CD1c-positive myeloid dendritic cell (primary cell): Measurements from ENCODE around the gene ASIC5.

Source experiments
- DNase-seq: peaks from one replicate; pipeline ENCODE4 v3.0.0-alpha.2; 2016; ENCODE audit errors: extremely low spot score

Gene ASIC5

DNA sequence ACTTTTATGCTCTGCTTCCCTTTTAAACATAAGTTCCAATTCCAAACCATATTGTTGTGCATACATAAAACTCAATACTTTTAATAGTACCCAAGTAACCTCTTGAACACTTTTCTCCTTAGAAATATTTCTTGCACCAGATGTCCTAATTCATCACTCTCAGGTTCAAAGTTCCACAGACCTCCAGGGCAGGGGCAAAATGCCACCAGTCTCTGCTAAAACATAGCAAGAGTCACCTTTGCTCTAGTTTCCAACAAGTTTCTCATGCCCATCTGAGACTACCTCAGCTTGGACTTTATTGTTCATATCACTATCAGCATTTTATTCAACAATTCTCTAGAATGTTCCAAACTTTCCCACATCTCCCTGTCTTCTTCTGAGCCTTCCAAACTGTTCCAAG, 13.7 kb upstream of the ASIC5 start:
- DNase-seq = no peak

DNA sequence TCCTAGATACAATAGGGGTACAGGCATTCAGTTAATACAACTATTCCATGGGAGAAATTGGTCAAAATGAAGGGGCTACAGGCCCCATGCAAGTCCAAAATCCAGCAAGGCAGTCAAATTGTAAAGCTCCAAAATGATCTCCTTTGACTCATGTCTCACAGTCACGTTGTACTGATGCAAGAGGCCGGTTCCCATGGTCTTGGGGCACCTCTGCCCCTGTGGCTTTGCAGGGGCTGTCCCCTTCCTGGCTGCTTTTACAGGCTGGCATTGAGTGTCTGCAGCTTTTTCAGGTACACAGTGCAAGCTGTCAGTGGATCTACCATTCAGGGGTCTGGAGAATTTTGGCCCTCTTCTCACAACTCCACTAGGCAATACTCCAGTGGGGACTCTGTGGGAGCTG, 12.5 kb upstream of the ASIC5 start:
- DNase-seq = no peak

DNA sequence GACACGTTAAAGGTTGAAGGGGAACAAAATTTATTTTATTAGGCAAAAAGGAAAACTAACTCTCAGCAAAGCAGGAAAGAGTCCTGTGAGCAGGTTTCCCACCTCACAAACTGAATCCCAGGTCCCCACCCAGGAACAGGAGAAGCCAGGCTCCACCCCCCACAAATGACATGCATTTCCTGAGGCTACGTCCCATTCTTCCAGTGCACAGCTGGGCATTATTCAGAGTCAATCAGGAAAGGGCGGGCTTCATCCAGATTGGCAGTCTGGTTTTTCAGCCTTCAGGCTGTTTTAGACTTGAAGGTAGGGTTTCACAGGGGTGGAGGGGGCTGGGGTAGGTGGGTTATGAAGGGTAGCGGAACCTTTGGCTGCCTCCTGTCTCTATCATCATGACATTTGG, 11.9 kb upstream of the ASIC5 start:
- no peak for DNase-seq

DNA sequence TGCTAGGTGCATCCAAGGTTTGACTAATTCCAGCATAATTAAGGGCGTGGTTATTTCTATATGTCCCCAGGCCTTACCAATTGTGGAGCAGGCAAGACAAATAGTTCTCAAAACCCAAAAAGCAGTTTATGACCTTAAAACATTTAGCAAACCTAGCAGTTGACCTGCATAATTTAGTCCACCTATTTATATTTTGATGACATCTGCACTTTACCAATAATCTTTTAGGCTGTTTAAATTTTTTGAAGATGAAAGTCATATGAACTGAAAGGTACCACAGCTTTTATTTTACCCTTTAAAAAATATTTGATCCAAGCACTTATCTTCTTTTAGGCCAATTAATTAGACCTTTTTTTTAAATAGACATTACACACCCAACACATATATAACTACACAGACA, 9.8 kb upstream of the ASIC5 start:
- DNase-seq = no peak

DNA sequence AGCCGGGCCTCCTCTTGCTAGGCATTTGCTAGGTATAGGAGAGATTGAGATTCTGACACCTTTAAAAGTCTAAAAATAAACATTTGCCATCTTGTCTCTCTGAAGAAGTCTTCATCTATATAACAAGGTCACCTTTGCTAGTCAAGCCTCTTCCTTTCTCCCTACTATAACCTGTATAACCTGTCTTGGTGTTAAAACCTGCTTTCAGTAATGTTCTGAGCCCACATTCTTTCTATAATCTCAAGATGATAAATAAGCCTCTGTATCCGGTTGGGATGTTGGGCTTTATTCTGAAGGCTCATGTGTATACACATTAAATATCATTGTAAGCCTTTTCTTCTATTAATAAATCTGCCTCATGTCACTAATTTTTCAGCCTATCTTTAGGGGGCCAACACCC, 10.2 kb downstream of the ASIC5 start:
- no peak for DNase-seq

DNA sequence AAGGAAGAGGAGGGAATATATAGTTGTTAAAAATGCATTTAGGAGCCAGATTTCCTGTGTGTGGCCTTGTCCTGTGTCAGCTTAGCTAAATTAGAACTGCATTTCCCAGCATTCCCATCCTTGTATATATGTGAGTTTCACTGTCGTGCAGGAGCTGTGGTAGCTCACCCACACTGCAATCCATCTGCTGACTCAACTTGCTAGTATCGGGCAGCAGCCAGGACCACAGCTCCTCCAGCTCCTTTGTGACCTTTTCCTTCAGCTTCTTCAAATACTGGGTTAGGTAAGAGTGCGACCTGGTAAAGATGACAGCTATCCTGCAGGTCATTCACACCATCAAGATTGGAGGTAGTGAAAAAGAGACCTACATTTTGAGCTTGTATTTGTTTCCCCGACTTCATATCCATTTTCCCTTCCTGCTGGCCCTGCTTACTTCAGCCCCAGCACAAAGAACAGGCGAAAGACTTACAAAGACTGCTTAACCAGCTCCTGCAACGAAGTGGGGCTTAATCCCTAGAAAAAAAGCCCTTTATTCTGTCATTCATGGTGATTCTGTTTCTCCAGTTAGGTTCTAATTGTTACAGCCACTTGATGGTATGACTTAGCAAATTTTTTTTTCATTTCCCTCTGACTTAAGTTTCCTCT, 11.4 kb downstream of the ASIC5 start:
- DNase-seq = no peak

DNA sequence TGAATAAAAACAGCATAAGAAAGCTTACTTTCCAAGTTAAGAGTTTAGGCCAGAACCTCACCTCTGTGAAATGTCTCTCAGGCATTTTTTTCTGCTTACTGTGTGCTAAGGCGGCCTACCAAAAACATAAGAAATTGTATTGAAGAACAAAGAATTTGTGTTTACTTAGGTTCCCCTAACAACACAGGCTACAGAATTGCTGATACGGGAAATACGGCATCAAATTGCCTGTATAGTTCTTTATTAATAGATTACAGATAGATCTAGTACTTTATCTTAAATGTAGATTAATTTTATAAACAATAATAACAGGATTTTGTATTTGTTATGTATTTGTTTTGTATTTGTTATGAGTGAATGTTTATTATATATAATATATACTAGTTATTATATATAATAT, 12.9 kb downstream of the ASIC5 start:
- no peak for DNase-seq

DNA sequence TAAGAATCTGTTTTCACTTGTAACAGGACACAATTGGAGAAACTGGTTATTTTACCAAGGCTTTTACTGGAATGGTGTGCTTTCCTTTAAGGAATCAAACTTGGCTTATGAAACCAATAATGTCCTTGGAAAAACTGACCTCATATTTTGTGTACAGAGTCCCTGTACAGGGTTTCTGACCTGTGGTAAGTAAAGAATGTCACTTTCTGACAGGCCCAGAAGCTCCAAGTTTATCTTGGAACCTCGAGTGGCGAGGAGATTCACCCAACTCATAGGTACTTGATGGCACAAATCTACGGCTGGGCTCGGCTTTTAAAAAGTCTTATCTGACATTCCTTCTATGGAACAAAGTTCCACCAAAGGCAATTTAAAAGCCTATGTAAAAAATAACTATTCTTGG, 17.0 kb downstream of the ASIC5 start:
- DNase-seq = no peak

DNA sequence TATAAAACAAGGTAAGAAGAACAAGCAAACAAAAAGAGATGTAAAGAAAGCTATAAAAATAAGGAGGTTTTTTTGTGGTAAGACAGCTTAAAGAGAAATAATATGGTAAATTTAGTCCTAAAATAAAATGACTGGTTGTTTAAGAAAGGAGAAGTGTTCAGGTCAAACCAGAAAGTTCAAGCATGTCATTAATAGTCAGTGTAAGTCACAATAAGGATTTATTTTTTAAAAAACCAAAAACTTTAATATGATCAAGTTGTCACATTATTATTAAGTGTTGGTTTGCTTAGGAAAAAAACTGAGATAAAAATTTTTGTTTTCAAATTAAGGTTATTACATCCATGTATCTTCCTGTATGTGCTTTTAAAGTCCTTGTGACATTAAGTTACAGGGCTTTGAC, 19.1 kb downstream of the ASIC5 start:
- DNase-seq = no peak

DNA sequence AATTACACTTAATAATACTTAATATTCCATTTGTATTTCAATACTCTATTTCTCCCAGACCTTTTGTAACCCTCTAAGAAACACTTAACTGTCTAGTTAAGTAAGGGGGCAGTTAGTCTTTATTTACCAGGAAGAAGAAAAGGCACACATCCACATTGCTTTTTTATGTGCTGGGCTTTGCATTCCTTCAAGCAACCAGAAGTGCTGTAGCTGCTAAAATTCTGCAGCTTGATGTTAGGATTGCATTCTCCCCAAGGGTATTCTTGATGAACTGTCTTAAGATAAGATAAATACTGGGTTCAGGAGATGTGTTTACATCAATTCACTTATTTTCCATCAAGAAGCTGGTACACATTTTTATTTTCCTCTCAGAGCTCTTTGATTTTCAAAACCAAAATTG, 24.0 kb downstream of the ASIC5 start:
- DNase-seq = no peak

DNA sequence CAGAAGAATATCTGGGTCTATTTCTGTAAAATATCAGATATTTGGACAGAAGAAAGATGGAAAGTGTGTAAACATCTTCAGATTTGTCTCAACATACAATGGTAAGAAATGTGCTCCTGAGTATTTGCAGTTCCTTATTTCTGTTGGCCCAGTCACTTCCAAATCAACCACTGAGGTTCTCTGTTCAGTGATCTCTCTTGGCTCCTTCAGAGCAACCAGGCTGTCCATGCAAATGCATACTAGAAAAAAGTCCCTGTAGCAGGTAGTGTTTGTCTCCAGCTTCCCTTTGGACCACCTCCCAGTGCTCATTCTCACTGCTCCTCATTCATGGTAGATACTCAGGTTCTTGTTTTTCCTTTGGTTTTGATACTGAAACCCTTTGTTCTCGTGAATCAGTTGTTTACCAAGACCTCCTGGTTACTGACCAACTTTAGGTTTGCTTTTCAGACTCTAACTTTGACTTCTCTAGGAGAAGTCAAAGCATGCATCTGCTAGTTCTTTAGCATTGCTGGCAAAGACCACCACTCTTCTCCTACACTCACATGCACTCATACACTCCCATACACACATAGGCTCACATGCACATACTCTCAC, 28.8 kb downstream of the ASIC5 start:
- no peak for DNase-seq

DNA sequence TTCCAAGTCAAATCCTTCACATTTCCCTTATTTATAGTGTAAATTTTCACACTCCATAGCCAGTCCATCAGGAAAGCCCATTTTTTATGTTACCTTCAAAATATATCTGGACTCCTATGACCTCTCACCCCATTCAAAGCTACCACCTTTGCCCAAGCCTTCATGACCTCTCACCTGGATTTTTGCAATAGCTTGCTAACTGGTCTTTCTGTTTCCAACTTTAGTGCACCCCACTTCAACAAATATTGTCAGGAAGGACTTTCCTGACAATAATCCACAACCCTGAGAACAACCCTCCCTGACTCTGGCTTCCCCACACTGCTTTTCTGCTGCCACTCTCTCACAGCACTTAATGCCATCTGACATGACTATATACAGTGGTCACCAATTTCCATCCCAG, 33.4 kb downstream of the ASIC5 start:
- no peak for DNase-seq

DNA sequence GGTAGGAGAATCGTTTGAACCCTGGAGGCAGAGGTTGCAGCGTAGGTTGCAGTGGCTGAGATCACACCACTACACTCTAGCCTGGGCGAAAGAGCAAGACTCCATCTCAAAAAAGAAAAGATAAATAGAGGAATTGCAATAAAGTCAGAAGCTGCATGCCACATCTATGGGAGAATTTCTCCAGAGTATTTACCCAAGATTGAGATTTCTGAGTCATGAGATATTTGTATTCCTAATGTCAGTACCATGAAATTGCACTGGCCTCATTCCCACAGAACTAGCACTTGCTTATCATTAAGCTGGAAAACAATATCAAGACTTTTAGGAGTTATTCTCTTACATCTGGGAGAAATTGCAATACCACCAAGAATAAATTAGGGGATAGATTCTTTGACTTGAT, 37.4 kb downstream of the ASIC5 start:
- DNase-seq = no peak

DNA sequence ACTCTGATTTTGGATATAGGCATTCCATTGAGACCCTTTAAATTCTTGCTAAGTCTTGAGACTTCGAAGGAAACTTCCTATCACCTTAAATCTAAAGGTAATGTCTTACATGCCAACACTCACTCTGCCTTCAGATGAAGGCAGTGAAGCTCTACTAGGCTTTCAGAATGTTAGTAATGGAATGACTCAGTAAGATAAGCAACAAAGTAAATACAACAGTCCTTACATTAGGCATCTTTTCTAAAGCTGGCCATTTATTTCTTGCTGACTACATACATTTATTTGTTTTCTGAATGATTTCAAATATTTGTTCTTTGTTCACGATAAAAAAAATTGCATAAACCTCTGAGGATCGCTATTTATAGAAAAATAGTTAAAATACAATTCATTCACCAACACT, 43.5 kb downstream of the ASIC5 start:
- DNase-seq = no peak

DNA sequence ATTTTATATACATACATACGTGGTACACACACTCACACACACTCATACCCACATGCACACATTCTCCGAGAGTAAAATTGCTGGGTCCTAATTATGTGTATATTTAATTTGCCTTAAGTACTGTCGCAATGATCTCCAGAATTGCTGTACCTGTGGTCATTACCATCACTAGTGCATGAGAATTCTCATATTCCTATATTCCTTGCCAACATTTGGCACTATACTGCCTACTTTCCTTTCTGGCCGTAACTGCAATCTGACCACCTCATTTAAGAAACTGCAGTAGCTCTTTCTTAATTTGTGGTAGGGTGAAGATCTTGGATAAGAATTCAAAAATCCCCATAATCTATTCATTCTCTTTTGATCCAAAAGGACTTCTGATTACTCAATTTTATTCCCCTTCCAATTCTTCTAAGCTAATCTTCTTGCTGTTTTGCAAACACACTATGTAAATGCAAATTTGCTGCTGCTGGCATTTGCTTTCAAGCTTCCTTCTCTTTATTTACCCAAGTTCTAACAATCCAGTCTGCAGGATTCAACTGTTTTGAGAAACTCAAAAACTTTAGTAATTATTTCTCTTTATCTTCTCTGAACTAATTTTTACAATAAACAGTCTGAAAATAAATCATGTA, 45.1 kb downstream of the ASIC5 start:
- DNase-seq = no peak

DNA sequence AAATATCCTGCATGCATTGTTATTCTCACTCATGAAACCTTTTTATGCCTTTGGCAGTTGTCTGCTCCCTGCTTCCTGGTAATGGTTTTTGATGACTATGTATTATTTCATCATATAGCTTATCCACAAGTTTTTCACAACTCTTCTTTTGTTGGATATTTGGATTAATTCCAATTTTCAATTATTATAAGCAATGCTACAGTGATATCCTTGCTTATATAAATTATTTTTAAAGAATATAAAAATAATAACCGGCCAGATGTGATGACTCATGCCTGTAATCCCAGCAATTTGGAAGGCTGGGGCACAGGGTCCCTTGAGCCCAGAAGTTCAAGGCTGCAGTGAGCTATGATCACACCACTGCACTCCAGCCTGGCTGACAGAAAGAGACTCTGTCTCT, 47.0 kb downstream of the ASIC5 start:
- no peak for DNase-seq

DNA sequence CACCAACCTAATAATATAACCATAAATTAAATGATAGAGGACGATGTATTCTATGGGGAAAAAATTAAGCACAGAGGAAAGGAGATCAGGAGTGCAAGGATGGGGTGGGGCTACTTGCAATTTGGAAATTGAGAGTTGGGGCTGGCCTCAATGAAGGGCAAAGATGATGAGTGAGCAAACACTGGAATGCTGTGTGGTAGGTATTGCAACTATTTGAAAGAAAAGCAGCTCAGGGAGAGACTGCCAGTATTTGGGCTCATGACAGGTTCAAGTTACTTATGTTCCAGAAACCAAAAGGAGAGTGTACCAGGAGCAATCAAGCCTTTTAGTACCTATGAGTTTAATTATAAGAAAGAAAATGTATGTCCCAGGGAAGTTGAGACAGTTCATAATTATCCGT, 47.4 kb downstream of the ASIC5 start:
- DNase-seq = no peak

DNA sequence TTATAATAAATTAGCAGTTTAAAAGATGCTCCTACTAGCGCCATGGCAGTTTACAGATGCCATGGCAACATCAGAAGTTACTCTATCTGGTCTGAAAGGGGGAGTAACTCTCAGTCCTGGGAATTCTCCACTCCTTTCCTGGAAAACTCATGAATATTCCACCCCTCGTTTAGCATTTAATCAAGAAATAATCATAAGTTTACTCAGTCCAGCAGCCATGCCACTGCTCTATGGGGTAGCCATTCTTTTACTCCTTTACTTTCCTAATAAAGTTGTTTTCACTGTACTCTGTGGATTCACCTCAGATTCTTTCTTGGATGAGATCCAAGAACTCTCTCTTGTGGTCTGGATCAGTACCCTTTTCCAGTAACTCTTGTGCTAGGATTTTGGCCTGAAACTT, 55.0 kb downstream of the ASIC5 start:
- DNase-seq = no peak

DNA sequence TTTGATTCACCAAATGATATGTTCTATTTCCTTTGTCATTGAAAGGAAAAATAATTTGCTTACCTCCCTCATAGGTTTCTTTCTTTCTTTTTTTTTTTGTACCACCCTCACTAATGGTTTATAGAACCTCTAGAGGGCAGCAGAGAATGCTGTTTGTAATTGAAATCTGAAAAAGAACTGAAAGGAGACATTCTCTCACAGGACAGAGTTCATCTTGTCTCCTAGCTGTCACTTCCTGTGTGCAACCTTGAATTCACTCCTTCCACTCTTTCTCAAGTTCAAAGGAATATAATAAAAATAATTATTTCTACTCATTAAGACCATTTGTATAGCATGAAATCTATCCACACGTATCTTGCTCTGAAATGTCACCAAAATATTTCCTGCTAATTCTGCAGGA, 56.2 kb downstream of the ASIC5 start:
- DNase-seq = peak; percentile 64

DNA sequence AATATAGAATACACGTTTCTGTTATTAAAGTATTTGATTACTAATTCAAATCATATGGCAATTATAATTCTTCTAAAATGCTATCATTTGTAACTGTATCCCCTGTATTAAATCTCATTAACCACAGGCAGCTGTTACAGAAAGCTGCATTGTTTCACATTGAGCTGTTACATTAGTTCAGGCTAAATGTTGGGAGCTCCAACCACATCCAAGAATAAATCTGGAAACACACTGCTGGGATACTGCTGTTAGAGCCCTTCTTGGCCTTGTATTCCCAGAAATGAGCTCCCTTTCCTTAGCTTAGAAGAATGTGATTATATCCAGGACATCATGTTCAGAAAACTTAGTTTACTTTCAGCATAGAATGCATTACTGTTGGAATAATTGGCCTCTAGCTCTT, 59.1 kb downstream of the ASIC5 start:
- no peak for DNase-seq

DNA sequence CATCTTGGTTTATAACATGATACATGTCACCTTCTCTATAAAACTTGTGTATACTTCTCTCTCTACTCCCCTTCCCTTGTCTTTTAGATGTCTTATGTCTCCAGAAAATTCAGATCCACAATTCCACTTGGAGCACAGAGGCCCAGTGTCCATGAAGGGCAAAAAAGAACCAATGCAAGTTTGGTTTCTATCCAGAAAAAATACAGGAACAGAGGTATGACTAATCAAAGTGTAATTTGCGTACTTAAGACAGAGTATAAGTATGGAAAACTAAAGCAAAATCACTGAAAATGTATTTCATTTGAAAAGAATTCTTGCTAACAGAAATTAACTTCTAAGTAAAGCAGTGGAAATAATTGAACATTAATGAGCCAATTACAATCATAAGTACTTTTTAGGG, 61.1 kb downstream of the ASIC5 start:
- no peak for DNase-seq

DNA sequence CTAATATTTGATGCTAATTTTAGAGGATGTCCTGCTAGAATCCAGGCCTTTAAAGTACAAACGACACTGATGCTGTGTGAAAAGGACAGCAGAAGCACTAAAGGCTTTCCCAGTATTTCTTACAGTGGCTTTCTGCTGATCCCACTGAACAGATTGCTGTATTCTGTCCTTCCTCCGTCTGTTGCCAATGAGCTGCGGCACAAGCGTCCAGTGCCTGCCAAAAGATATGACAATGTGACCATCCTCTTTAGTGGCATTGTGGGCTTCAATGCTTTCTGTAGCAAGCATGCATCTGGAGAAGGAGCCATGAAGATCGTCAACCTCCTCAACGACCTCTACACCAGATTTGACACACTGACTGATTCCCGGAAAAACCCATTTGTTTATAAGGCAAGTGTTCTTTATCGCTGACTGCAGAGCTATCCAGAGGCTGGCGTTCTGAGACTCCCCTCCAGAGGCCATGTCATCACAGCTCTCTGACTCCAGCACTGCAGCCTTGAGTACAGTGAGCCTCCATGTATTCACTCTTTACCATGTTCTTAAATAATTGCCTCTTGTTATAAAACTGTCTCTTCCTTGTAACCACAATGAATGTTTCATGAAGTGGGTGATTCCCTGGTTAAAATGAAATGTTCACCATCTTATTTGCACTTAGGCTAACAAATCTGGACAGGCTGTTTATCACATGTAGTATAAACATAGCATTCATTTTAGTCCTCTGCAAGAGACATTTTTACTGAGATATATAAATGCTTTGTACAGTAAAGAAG, 63.7 kb downstream of the ASIC5 start:
- no peak for DNase-seq
